Tracheal epithelial cell (primary cell): ENCODE data around the gene NUDT4. TPM values are rescaled to one million over a fixed set of nuclear protein-coding genes. Genes with fewer than 3 reads are reported as not detected.

Experiments used
- total RNA-seq: library from RNA; depleted of rRNA; stranded (reverse); fragments of >200 nt; gene quantifications from 2 replicates; pipeline ENCODE4 v1.2.1, GENCODE V29; 2014

Gene NUDT4
- 31.1 and 53.9 TPM in 2 replicates for total RNA-seq

GRCh38 chr12:93377252-93378195 is at the start of gene NUDT4:
NUDT4 (plus strand) TSS chr12:93377925; CDS start chr12:93378323, 398 bp downstream.

GRCh38 chr12:93441617-93442410 is 64.1 kb downstream of the NUDT4 start, which contains the start of gene UBE2N:
UBE2N (minus strand) TSS chr12:93441947; CDS start chr12:93441884, 63 bp downstream.

Other genes starting within 250 kb of the NUDT4 start
- gene UBE2N, start 64.0 kb downstream of the NUDT4 start, total RNA-seq, result 48.4 and 70.1 TPM in 2 replicates
- 94.2 and 100 TPM in 2 replicates for gene MRPL42, start 89.6 kb downstream of the NUDT4 start, total RNA-seq
- 19.5 and 20.7 TPM in 2 replicates for gene SOCS2, start 194.8 kb downstream of the NUDT4 start, total RNA-seq